ENCODE measurements around the gene PMEPA1. TPM values are rescaled to one million over a fixed set of nuclear protein-coding genes. Genes with fewer than 3 reads are reported as not detected.
A peak's percentile ranks its signal among the peaks of the same experiment; 100 is the strongest.

PMEPA1 gene
- total and polyA plus RNA-seq, 2 donors (not counting 1 experiment from before 2014, with no cell fraction given): 9.9 to 37.4 TPM

GRCh38 chr20:57656252-57656820 is 53.5 kb downstream of the PMEPA1 start:
- ChIA-PET CTCF (interaction anchor here (0.9 to 7.0 kb wide), 5 partner anchors 25 to 524 kb away, joined by 3 to 100 read pairs (median 50); partner anchors contain the start of genes PMEPA1 and ZBP1), POLR2A (interaction anchor here (0.6 kb wide), 1 partner anchor 341 kb away, joined by 5 read pairs; no protein-coding TSS in a partner anchor)
- 93% methylated on average over 15 of the region's 15 CpGs for WGBS (ENCODE audit: insufficient coverage)
- H3K27ac ChIP-seq (ENCODE audit: low read length in 2 of 2): no peak overlapping the region
- H3K27me3 ChIP-seq (replicated peaks in 1 of 4; ENCODE audit: control extremely low read depth in 1 of 4, control insufficient read depth in 3 of 4, insufficient read depth in 4 of 4, low read length in 3 of 4): no peaks in the 10 kb centered on the region
- no peak overlapping the region for H3K27ac Mint-ChIP-seq
- H3K4me2 ChIP-seq (replicated peaks; ENCODE audit: low read depth, low read length, poor library complexity, severe bottlenecking): no peak overlapping the region
- no peaks in the 10 kb centered on the region for H3K9me3 ChIP-seq (ENCODE audit: control extremely low read depth in 1 of 3, control insufficient read depth in 2 of 3, insufficient read depth in 1 of 3, low read length in 2 of 3)
- H3K4me3 Mint-ChIP-seq: no peak overlapping the region
- intact Hi-C loops (cut with micrococcal nuclease): loop anchor here (10.0 kb wide), 1 partner anchor 188 kb away; no protein-coding TSS in a partner anchor
- H3K4me1 ChIP-seq (ENCODE audit: control insufficient read depth in 2 of 2, insufficient read depth in 2 of 2, low read length in 2 of 2): peaks cover 4 to 22% of the 10 kb centered on the region in 2 donors
- no peaks in the 10 kb centered on the region for H3K9me3 Mint-ChIP-seq (ENCODE audit: insufficient read depth)
- DNase-seq (peak; percentile 8), ATAC-seq (ENCODE audit: low read depth) (no peak)
- peaks cover 44% of the 10 kb centered on the region for H3K4me1 Mint-ChIP-seq
- TF ChIP-seq EZH2 (IDR thresholded peaks at IDR 0.05; ENCODE audit: borderline replicate concordance, insufficient read depth, low read depth, low read length, poor library complexity, severe bottlenecking) (no peak), CTCF (IDR thresholded peaks at IDR 0.05) (no peak)
- H3K79me2 ChIP-seq (ENCODE audit: control insufficient read depth, insufficient read depth, low read length): peaks cover 23% of the 10 kb centered on the region
- H3K36me3 ChIP-seq (replicated peaks in 1 of 2; ENCODE audit: control extremely low read depth in 1 of 2, control insufficient read depth in 1 of 2, extremely low read depth in 1 of 2, insufficient read depth in 2 of 2, low read length in 1 of 2): peaks cover 3 to 67% of the 10 kb centered on the region in 2 experiments
- H3K4me3 ChIP-seq (ENCODE audit: control extremely low read depth in 1 of 5, extremely low read depth in 1 of 5, insufficient read depth in 1 of 5, low read depth in 2 of 5, low read length in 4 of 5): no peak overlapping the region
- peaks cover 88% of the 10 kb centered on the region for H4K20me1 ChIP-seq (ENCODE audit: control insufficient read depth, insufficient read depth, low read length, poor library complexity, severe bottlenecking)
- no peak overlapping the region for H2AFZ ChIP-seq (ENCODE audit: insufficient read depth, low read depth, low read length, poor library complexity, severe bottlenecking)
- no peaks in the 10 kb centered on the region for H3K27me3 Mint-ChIP-seq
- no peak overlapping the region for H3K9ac ChIP-seq (ENCODE audit: low read length)

- Histone ChIP-seq H3K4me2 (replicated peaks; ENCODE audit: low read depth, low read length, poor library complexity, severe bottlenecking) (no peak overlapping the region), H3K4me3 (ENCODE audit: control extremely low read depth in 1 of 5, extremely low read depth in 1 of 5, insufficient read depth in 1 of 5, low read depth in 2 of 5, low read length in 4 of 5) (no peak overlapping the region), H3K9ac (ENCODE audit: low read length) (no peak overlapping the region), H2AFZ (ENCODE audit: insufficient read depth, low read depth, low read length, poor library complexity, severe bottlenecking) (no peak overlapping the region), H3K79me2 (ENCODE audit: control insufficient read depth, insufficient read depth, low read length) (peaks cover 17% of the 10 kb centered on the region), H3K4me1 (ENCODE audit: control insufficient read depth in 2 of 2, insufficient read depth in 2 of 2, low read length in 2 of 2) (peaks cover 4 to 18% of the 10 kb centered on the region in 2 donors), H3K36me3 (replicated peaks in 1 of 2; ENCODE audit: control extremely low read depth in 1 of 2, control insufficient read depth in 1 of 2, extremely low read depth in 1 of 2, insufficient read depth in 2 of 2, low read length in 1 of 2) (peaks cover 3 to 73% of the 10 kb centered on the region in 2 experiments), H3K27ac (ENCODE audit: low read length in 2 of 2) (no peak overlapping the region), H3K9me3 (ENCODE audit: control extremely low read depth in 1 of 3, control insufficient read depth in 2 of 3, insufficient read depth in 1 of 3, low read length in 2 of 3) (no peaks in the 10 kb centered on the region), H3K27me3 (replicated peaks in 1 of 4; ENCODE audit: control extremely low read depth in 1 of 4, control insufficient read depth in 3 of 4, insufficient read depth in 4 of 4, low read length in 3 of 4) (no peaks in the 10 kb centered on the region), H4K20me1 (ENCODE audit: control insufficient read depth, insufficient read depth, low read length, poor library complexity, severe bottlenecking) (peaks cover 83% of the 10 kb centered on the region)
- intact Hi-C loops (cut with micrococcal nuclease): loop anchor here (2.0 to 10.0 kb wide), 2 partner anchors 55 to 189 kb away; partner anchors contain the start of gene PMEPA1
- POLR2A ChIA-PET: no interaction called here
- no peaks in the 10 kb centered on the region for H3K9me3 Mint-ChIP-seq (ENCODE audit: insufficient read depth)
- no peaks in the 10 kb centered on the region for H3K27me3 Mint-ChIP-seq
- peaks cover 41% of the 10 kb centered on the region for H3K4me1 Mint-ChIP-seq
- TF ChIP-seq CTCF (IDR thresholded peaks at IDR 0.05) (no peak), EZH2 (IDR thresholded peaks at IDR 0.05; ENCODE audit: borderline replicate concordance, insufficient read depth, low read depth, low read length, poor library complexity, severe bottlenecking) (no peak)
- WGBS (ENCODE audit: insufficient coverage): 90% methylated on average over 6 of the region's 11 CpGs
- H3K27ac Mint-ChIP-seq: no peak overlapping the region
- peak; percentile 8 for DNase-seq
- H3K4me3 Mint-ChIP-seq: no peak overlapping the region
- no peak for ATAC-seq (ENCODE audit: low read depth)
- CTCF ChIA-PET: interaction anchor here (1.3 to 7.0 kb wide), 6 partner anchors 13 to 524 kb away, joined by 5 to 100 read pairs (median 48); partner anchors contain the start of gene ZBP1
These were observed 54.0 kb downstream of the PMEPA1 start for GRCh38 chr20:57655809-57656155.
